Right lobe of liver (tissue), 4 donors: Measurements from ENCODE around the gene CD2BP2.

Experiments used
- POLR2A ChIP-seq: fragments of 450-650 bp; IDR thresholded peaks from one replicate; pipeline ENCODE4 v1.6.1; 2017; ENCODE audit warnings: antibody characterized with exemption, mild to moderate bottlenecking
- TF ChIP-seq, protein P1 (sequence below), 4 donors: fragments of 200-600 bp in 3 of 4; fragments of 450-650 bp in 1 of 4; IDR thresholded peaks; one replicate each; pipeline versions ENCODE4 v1.5.1 to v1.8.0; 2016 to 2022; ENCODE audit warnings: antibody characterized with exemption in 4 of 4, mild to moderate bottlenecking in 2 of 4
- donor health status: DM: no; HTN: no; CAD: no.
- donor health status: DM: no; HTN: no; CAD: no.
- donor health status: DM: no; HTN: yes; CAD: no.

DNA sequence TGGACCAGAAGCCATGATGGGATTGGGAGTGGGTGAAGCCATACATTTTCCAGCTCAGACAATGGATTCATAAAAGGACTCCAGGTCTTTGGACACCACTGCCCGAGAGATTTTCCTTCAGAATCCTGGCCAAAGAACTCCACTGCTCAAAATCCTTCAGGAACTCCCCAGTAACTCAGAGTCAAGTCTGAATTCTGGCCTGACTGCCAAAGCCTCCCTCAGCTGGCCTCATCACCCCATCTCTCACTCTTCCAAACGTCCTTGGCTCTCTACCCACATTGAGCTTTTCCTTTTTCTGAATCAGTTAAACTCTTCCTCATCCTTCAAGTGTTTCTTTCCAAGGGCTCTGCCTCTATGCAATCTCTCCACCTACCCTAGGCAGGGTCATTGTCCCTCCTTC is 28.4 kb upstream of the CD2BP2 start:
- TF ChIP-seq, protein P1, sequence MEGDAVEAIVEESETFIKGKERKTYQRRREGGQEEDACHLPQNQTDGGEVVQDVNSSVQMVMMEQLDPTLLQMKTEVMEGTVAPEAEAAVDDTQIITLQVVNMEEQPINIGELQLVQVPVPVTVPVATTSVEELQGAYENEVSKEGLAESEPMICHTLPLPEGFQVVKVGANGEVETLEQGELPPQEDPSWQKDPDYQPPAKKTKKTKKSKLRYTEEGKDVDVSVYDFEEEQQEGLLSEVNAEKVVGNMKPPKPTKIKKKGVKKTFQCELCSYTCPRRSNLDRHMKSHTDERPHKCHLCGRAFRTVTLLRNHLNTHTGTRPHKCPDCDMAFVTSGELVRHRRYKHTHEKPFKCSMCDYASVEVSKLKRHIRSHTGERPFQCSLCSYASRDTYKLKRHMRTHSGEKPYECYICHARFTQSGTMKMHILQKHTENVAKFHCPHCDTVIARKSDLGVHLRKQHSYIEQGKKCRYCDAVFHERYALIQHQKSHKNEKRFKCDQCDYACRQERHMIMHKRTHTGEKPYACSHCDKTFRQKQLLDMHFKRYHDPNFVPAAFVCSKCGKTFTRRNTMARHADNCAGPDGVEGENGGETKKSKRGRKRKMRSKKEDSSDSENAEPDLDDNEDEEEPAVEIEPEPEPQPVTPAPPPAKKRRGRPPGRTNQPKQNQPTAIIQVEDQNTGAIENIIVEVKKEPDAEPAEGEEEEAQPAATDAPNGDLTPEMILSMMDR (IDR thresholded peaks at IDR 0.05) = no peak
- TF ChIP-seq POLR2A = no peak
